Measurements from ENCODE around the gene CELF2.

CELF2 gene

DNA sequence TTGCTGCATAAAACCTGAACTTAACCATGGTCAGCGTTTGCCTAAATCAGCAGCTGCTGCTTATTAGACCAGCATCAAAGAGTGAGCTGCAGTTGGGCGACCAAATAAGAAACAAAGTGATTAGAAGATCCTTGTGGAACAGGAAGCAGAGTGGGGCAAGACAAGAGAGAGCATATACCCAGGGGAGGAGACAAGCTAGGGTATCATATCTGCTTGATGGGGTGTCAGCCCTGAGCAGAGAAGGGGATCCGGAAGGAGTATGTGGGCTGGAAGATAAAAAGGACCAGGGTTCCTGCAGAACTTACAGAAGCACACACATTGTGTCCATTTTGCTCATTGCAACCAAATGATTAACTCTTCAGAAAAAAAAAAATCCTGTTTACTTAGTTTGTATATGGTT is 213.6 kb downstream of the CELF2 start:
- no peaks in the 10 kb centered on the region for H3K36me3 ChIP-seq (ENCODE audit: control insufficient read depth, insufficient read depth, low read length)
- no peak overlapping the region for H3K9ac ChIP-seq (ENCODE audit: low read length)
- no peaks in the 10 kb centered on the region for H3K27me3 ChIP-seq (ENCODE audit: control insufficient read depth, insufficient read depth, low read length)
- H3K4me3 ChIP-seq (ENCODE audit: low read depth, low read length): no peak overlapping the region
- H3K4me1 ChIP-seq (ENCODE audit: control insufficient read depth, insufficient read depth, low read length): peaks cover 11% of the 10 kb centered on the region
- no peaks in the 10 kb centered on the region for H3K9me3 ChIP-seq (ENCODE audit: control insufficient read depth, insufficient read depth, low read depth, low read length)
- no peak overlapping the region for H3K27ac ChIP-seq (ENCODE audit: low read depth, low read length)

- no peak overlapping the region for H3K9ac ChIP-seq (ENCODE audit: low read length)
- no peaks in the 10 kb centered on the region for H3K27me3 ChIP-seq (ENCODE audit: control insufficient read depth, insufficient read depth, low read length)
- no peak overlapping the region for H3K27ac ChIP-seq (ENCODE audit: low read depth, low read length)
- 0 out of 2 replicates have a peak, but pooled peaks cover under 1% of the 10 kb centered on the region for H3K4me1 ChIP-seq (ENCODE audit: control insufficient read depth, insufficient read depth, low read length)
- no peaks in the 10 kb centered on the region for H3K9me3 ChIP-seq (ENCODE audit: control insufficient read depth, insufficient read depth, low read depth, low read length)
- no peak overlapping the region for H3K4me3 ChIP-seq (ENCODE audit: low read depth, low read length)
- H3K36me3 ChIP-seq (ENCODE audit: control insufficient read depth, insufficient read depth, low read length): no peaks in the 10 kb centered on the region
Observed at GRCh38 chr10:11232222-11232961, 214.7 kb downstream of the CELF2 start.

DNA sequence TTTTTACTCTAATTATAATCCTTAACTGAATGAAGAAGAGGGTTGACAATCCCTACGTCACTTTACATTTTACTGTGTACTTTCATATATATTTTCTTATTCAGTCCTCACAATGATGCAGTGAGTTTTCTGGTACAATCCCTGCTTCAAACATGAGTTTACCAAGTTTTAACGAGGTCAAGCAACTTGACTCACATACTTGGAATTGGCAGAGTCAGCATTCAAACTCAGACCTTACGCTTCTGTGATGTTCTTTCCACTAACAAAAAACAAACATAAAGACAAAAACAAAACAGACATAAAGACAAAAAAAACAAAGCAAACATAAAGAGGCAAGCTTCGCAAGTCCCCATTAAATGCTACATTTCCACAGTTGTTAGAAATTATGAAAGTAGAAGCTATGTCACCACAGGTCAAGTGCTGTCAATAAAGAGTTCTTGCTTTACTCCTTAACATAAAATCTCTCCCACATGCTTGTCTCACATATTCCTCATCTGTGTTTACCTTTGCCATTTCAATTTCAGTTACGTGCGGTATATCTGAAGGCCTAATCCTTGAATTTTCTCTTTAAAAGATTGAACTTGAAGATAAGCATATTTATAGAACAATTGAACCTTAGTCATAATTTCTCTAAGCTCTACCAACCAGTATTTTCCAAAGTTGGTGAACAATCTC is 217.3 kb downstream of the CELF2 start:
- H3K27me3 ChIP-seq (ENCODE audit: control insufficient read depth, insufficient read depth, low read length): no peaks in the 10 kb centered on the region
- no peaks in the 10 kb centered on the region for H3K36me3 ChIP-seq (ENCODE audit: control insufficient read depth, insufficient read depth, low read length)
- H3K9me3 ChIP-seq (ENCODE audit: control insufficient read depth, insufficient read depth, low read depth, low read length): no peaks in the 10 kb centered on the region
- H3K4me3 ChIP-seq (ENCODE audit: low read depth, low read length): no peak overlapping the region
- H3K9ac ChIP-seq (ENCODE audit: low read length): no peak overlapping the region
- no peaks in the 10 kb centered on the region for H3K4me1 ChIP-seq (ENCODE audit: control insufficient read depth, insufficient read depth, low read length)
- H3K27ac ChIP-seq (ENCODE audit: low read depth, low read length): no peak overlapping the region

DNA sequence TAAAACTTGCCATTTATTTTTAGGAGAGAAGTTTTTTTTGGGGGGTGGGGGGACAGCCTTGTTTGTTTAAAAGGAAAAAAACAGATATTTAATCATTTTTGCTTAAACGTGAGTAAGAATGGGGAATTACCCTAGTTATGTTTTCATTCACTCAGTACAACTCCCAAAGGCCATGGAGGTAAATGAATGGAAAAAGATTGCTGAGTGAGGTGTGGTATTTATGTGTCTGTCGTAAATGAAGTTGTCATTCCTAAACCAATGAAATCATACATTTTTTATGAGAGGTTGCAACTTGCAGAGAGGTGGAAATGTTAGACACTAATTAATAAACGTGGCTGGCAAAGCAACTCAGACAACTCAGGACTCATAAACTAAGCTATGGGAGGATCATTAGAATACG is 218.1 kb downstream of the CELF2 start:
- no peaks in the 10 kb centered on the region for H3K27me3 ChIP-seq (ENCODE audit: control insufficient read depth, insufficient read depth, low read length)
- H3K4me3 ChIP-seq (ENCODE audit: low read depth, low read length): no peak overlapping the region
- H3K9ac ChIP-seq (ENCODE audit: low read length): no peak overlapping the region
- no peaks in the 10 kb centered on the region for H3K4me1 ChIP-seq (ENCODE audit: control insufficient read depth, insufficient read depth, low read length)
- H3K36me3 ChIP-seq (ENCODE audit: control insufficient read depth, insufficient read depth, low read length): no peaks in the 10 kb centered on the region
- no peak overlapping the region for H3K27ac ChIP-seq (ENCODE audit: low read depth, low read length)
- H3K9me3 ChIP-seq (ENCODE audit: control insufficient read depth, insufficient read depth, low read depth, low read length): no peaks in the 10 kb centered on the region

GRCh38 chr10:11236234-11236633 is 218.6 kb downstream of the CELF2 start:
- no peak overlapping the region for H3K4me3 ChIP-seq (ENCODE audit: low read depth, low read length)
- no peak overlapping the region for H3K9ac ChIP-seq (ENCODE audit: low read length)
- H3K36me3 ChIP-seq (ENCODE audit: control insufficient read depth, insufficient read depth, low read length): no peaks in the 10 kb centered on the region
- no peaks in the 10 kb centered on the region for H3K9me3 ChIP-seq (ENCODE audit: control insufficient read depth, insufficient read depth, low read depth, low read length)
- H3K27ac ChIP-seq (ENCODE audit: low read depth, low read length): no peak overlapping the region
- H3K4me1 ChIP-seq (ENCODE audit: control insufficient read depth, insufficient read depth, low read length): no peaks in the 10 kb centered on the region
- H3K27me3 ChIP-seq (ENCODE audit: control insufficient read depth, insufficient read depth, low read length): no peaks in the 10 kb centered on the region

DNA sequence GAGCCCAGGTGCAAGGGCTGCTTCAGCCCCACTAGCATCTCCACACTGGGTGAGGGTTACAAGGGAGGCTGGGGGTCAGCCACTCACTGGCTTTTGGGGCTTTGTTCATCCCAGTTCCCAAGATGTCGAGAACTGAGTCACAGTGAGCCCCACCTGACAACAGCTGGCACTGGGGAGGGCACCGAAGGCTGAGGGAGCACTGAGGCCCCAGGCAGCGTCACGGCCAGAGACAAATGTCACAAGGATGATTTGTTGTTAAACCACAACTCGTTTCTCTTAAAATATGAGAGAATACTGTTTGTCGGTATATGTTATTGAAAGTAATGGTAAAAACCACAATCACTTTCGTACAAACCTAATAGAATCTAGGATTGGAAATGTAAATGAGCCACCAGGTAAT is 219.9 kb downstream of the CELF2 start:
- H3K27me3 ChIP-seq (ENCODE audit: control insufficient read depth, insufficient read depth, low read length): no peaks in the 10 kb centered on the region
- H3K4me1 ChIP-seq (ENCODE audit: control insufficient read depth, insufficient read depth, low read length): no peaks in the 10 kb centered on the region
- no peaks in the 10 kb centered on the region for H3K9me3 ChIP-seq (ENCODE audit: control insufficient read depth, insufficient read depth, low read depth, low read length)
- no peak overlapping the region for H3K27ac ChIP-seq (ENCODE audit: low read depth, low read length)
- H3K36me3 ChIP-seq (ENCODE audit: control insufficient read depth, insufficient read depth, low read length): no peaks in the 10 kb centered on the region
- H3K9ac ChIP-seq (ENCODE audit: low read length): no peak overlapping the region
- no peak overlapping the region for H3K4me3 ChIP-seq (ENCODE audit: low read depth, low read length)

GRCh38 chr10:11238893-11239292 is 221.2 kb downstream of the CELF2 start:
- Histone ChIP-seq H3K36me3 (ENCODE audit: control insufficient read depth, insufficient read depth, low read length) (no peaks in the 10 kb centered on the region), H3K9me3 (ENCODE audit: control insufficient read depth, insufficient read depth, low read depth, low read length) (no peaks in the 10 kb centered on the region), H3K4me3 (ENCODE audit: low read depth, low read length) (no peak overlapping the region), H3K4me1 (ENCODE audit: control insufficient read depth, insufficient read depth, low read length) (no peaks in the 10 kb centered on the region), H3K27me3 (ENCODE audit: control insufficient read depth, insufficient read depth, low read length) (no peaks in the 10 kb centered on the region), H3K27ac (ENCODE audit: low read depth, low read length) (no peak overlapping the region), H3K9ac (ENCODE audit: low read length) (no peak overlapping the region)

- no peak overlapping the region for H3K4me3 ChIP-seq (ENCODE audit: low read depth, low read length)
- H3K27ac ChIP-seq (ENCODE audit: low read depth, low read length): no peak overlapping the region
- H3K27me3 ChIP-seq (ENCODE audit: control insufficient read depth, insufficient read depth, low read length): no peaks in the 10 kb centered on the region
- no peaks in the 10 kb centered on the region for H3K9me3 ChIP-seq (ENCODE audit: control insufficient read depth, insufficient read depth, low read depth, low read length)
- H3K9ac ChIP-seq (ENCODE audit: low read length): no peak overlapping the region
- no peaks in the 10 kb centered on the region for H3K36me3 ChIP-seq (ENCODE audit: control insufficient read depth, insufficient read depth, low read length)
- no peaks in the 10 kb centered on the region for H3K4me1 ChIP-seq (ENCODE audit: control insufficient read depth, insufficient read depth, low read length)
Observed at GRCh38 chr10:11240641-11241040, 223.0 kb downstream of the CELF2 start.

DNA sequence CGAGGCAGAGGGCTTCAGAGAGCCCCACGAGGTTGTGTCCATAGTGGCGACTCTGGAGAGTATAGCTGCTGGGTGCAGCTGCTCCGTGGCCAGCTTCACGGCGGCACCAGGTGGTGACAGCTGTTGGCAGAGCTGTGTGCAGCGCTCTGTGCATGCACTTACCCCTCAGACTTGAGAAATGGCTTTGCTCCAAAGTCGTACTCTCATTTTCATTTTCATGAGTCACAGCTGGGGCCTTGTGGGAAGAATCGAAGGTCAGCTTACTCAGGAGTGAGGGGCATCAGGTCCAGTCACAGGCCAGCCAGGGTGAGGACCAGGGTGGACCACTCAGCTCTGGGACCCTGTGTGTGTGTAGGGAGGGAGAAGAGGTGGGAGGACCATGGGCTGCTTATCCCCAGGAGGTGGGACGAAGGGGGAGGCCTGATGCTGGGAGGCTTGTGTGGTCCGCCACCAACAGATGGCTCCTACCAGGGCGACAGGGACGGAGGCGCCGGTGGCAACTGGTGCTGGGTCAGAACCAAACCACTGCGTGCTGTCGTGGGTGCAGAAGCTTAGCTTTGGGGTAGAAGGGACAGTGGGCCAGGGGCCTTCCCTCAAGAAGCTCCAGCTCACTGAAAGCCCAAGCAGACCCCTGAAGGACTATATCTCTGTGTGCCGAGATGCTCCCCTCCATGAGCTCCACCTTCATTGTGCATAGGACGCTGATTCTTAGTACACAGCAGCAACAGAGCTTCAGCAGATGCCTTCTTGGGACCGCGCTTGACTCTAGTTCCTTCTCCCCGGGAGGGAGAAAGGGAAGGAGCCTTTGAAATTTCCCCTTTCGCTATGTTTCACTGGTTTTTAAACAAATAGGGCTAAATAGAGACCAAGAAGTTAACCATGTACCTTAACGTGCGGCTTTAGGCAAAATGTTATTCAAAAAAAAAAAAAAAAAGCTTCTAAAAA is 225.0 kb downstream of the CELF2 start:
- no peaks in the 10 kb centered on the region for H3K36me3 ChIP-seq (ENCODE audit: control insufficient read depth, insufficient read depth, low read length)
- H3K27me3 ChIP-seq (ENCODE audit: control insufficient read depth, insufficient read depth, low read length): no peaks in the 10 kb centered on the region
- H3K4me3 ChIP-seq (ENCODE audit: low read depth, low read length): no peak overlapping the region
- no peaks in the 10 kb centered on the region for H3K4me1 ChIP-seq (ENCODE audit: control insufficient read depth, insufficient read depth, low read length)
- H3K9me3 ChIP-seq (ENCODE audit: control insufficient read depth, insufficient read depth, low read depth, low read length): no peaks in the 10 kb centered on the region
- H3K9ac ChIP-seq (ENCODE audit: low read length): no peak overlapping the region
- no peak overlapping the region for H3K27ac ChIP-seq (ENCODE audit: low read depth, low read length)

GRCh38 chr10:11243425-11244222 is 226.0 kb downstream of the CELF2 start:
- Histone ChIP-seq H3K4me3 (ENCODE audit: low read depth, low read length) (no peak overlapping the region), H3K4me1 (ENCODE audit: control insufficient read depth, insufficient read depth, low read length) (peaks cover under 1% of the 10 kb centered on the region), H3K36me3 (ENCODE audit: control insufficient read depth, insufficient read depth, low read length) (no peaks in the 10 kb centered on the region), H3K9ac (ENCODE audit: low read length) (no peak overlapping the region), H3K27me3 (ENCODE audit: control insufficient read depth, insufficient read depth, low read length) (no peaks in the 10 kb centered on the region), H3K9me3 (ENCODE audit: control insufficient read depth, insufficient read depth, low read depth, low read length) (no peaks in the 10 kb centered on the region), H3K27ac (ENCODE audit: low read depth, low read length) (0 out of 2 replicates have a peak overlapping the region, but pooled peaks have one; percentile 28)

All from HUES6 (cell line).